ENCODE measurements around the gene ZNF419. TPM values are rescaled to one million over a fixed set of nuclear protein-coding genes. Genes with fewer than 3 reads are reported as not detected.

Gene ZNF419
- total RNA-seq, 1 experiment from 2014 or later: 12.8 TPM

DNA sequence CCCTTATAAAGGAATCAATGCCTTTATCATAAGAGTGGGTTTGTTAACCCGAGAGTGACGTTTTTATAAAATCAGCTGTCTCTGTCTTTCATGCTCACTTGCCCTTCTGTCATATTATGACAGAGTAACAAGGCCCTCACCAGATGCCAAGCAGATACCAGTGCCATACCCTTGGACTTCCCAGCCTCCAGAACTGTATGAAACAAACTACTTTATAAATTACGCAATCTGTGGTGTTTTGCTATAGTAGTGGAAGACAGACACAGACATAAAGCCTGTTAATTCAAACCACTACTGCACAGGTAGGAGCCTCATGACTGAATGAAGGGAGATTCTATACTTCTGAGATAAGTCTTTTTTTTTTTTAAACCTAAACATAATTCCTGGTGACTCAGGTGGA is 35.2 kb upstream of the ZNF419 start:
- WGBS (ENCODE audit: extremely low coverage, insufficient read length, low lambda C conversion rate): no CpG with 5 or more reads among the region's 3 CpGs
- no peak overlapping the region for H3K9ac ChIP-seq (ENCODE audit: extremely low read depth, insufficient read length, low read length)
- no peak for DNase-seq
- H3K4me3 Mint-ChIP-seq: no peak overlapping the region
- no peak overlapping the region for H3K14ac ChIP-seq (ENCODE audit: insufficient read depth, low read length)
- peaks cover 0 to 13% (median 4%) of the 10 kb centered on the region in 3 experiments; a peak in 4 of 7 replicates for H3K36me3 Mint-ChIP-seq (ENCODE audit: insufficient read depth in 1 of 3, low read depth in 3 of 3)
- no peak overlapping the region for H3K23ac ChIP-seq (ENCODE audit: insufficient read length, low read depth, low read length)
- no peak overlapping the region for H2BK12ac ChIP-seq (ENCODE audit: insufficient read length, low read depth, low read length)
- no peak overlapping the region for H3K56ac ChIP-seq (ENCODE audit: insufficient read length, low read depth, low read length)
- H2AK5ac ChIP-seq (ENCODE audit: insufficient read length, low read length): no peak overlapping the region
- H3K4ac ChIP-seq (ENCODE audit: low read depth, low read length): no peak overlapping the region
- no peak overlapping the region for H3K4me2 ChIP-seq (ENCODE audit: insufficient read depth, insufficient read length, low read length)
- H3K27ac Mint-ChIP-seq: no peak overlapping the region
- H2BK120ac ChIP-seq (ENCODE audit: low read depth, low read length, poor library complexity, severe bottlenecking): no peak overlapping the region
- H3K79me2 ChIP-seq (ENCODE audit: insufficient read depth, low read length): no peaks in the 10 kb centered on the region
- no peaks in the 10 kb centered on the region for H3K79me1 ChIP-seq (ENCODE audit: insufficient read depth, low read depth, low read length, poor library complexity, severe bottlenecking)
- H4K91ac ChIP-seq (ENCODE audit: insufficient read length, low read depth, low read length): no peak overlapping the region
- TF ChIP-seq, protein P1, sequence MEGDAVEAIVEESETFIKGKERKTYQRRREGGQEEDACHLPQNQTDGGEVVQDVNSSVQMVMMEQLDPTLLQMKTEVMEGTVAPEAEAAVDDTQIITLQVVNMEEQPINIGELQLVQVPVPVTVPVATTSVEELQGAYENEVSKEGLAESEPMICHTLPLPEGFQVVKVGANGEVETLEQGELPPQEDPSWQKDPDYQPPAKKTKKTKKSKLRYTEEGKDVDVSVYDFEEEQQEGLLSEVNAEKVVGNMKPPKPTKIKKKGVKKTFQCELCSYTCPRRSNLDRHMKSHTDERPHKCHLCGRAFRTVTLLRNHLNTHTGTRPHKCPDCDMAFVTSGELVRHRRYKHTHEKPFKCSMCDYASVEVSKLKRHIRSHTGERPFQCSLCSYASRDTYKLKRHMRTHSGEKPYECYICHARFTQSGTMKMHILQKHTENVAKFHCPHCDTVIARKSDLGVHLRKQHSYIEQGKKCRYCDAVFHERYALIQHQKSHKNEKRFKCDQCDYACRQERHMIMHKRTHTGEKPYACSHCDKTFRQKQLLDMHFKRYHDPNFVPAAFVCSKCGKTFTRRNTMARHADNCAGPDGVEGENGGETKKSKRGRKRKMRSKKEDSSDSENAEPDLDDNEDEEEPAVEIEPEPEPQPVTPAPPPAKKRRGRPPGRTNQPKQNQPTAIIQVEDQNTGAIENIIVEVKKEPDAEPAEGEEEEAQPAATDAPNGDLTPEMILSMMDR (conservative IDR thresholded peaks at IDR 0.05): no peak
- no peaks in the 10 kb centered on the region for H3K9me3 ChIP-seq (ENCODE audit: control insufficient read depth, low read depth, low read length)
- no peaks in the 10 kb centered on the region for H4K20me1 ChIP-seq (ENCODE audit: control insufficient read depth, insufficient read depth, insufficient read length)
- H2BK20ac ChIP-seq (ENCODE audit: low read depth, low read length, poor library complexity, severe bottlenecking): no peak overlapping the region
- H3K27me3 Mint-ChIP-seq (ENCODE audit: low read depth): no peaks in the 10 kb centered on the region
- H3K27ac ChIP-seq (ENCODE audit: insufficient read length, low read depth, low read length): no peak overlapping the region
- H2BK15ac ChIP-seq (ENCODE audit: low read depth, low read length): no peak overlapping the region
- no peaks in the 10 kb centered on the region for H3K23me2 ChIP-seq (ENCODE audit: insufficient read length, low read depth, low read length, poor library complexity, severe bottlenecking)
- H3K18ac ChIP-seq (ENCODE audit: insufficient read length, low read depth, low read length): no peak overlapping the region
- H3K4me1 Mint-ChIP-seq: no peaks in the 10 kb centered on the region
- no peak overlapping the region for H4K8ac ChIP-seq (replicated peaks; ENCODE audit: insufficient read length, low read depth, low read length)
- H3K4me1 ChIP-seq (ENCODE audit: insufficient read depth, low read length): no peaks in the 10 kb centered on the region
- H2BK5ac ChIP-seq (ENCODE audit: insufficient read length, low read length): no peak overlapping the region
- H3T11ph ChIP-seq (ENCODE audit: low read length): no peak overlapping the region
- no peak overlapping the region for H4K5ac ChIP-seq (ENCODE audit: insufficient read length, low read depth, low read length)
- no peaks in the 10 kb centered on the region for H3K27me3 ChIP-seq (ENCODE audit: insufficient read depth, low read length)
- no peak overlapping the region for H2AFZ ChIP-seq (ENCODE audit: low read length)
- peaks cover 6 to 35% of the 10 kb centered on the region in 2 experiments; a peak in 4 of 5 replicates for H3K9me3 Mint-ChIP-seq

All from H9 (cell line).